H1 (cell line): ENCODE measurements around the gene GSK3B. TPM values are rescaled to one million over a fixed set of nuclear protein-coding genes. Genes with fewer than 3 reads are reported as not detected.

ENCODE experiments used
- CTCF ChIA-PET: fragments of 300-600 bp; sonication (Branson Sonifier 250); formaldehyde crosslinking; loops from one replicate; lab custom pipeline; 2021; ENCODE audit not compliant: partially characterized antibody; lab: Charles Lee
- POLR2A ChIA-PET: fragments of 300-600 bp; sonication (Branson Sonifier 250); formaldehyde crosslinking; loops from one replicate; lab custom pipeline; 2021; ENCODE audit warnings: inconsistent platforms; ENCODE audit not compliant: partially characterized antibody; lab: Charles Lee
- DNase-seq, 2 experiments: peaks; one replicate each; pipeline versions ENCODE4 v3.0.0 to v3.0.0-alpha.2; 2010 to 2022; ENCODE audit warnings: low spot score in 2 of 2, low read depth in 1 of 2, mixed read lengths in 1 of 2
- FAIRE-seq: peaks from 2 replicates; lab custom pipeline; 2011; peaks lifted over from hg19 to GRCh38; lab: Jason Lieb, UNC
- H2AFZ ChIP-seq: 2 replicates; pipeline ENCODE4 v1.8.1; 2012; ENCODE audit warnings: low read length, inconsistent platforms
- H2AK5ac ChIP-seq: 2 replicates; pipeline ENCODE4 v1.6.1; 2013; ENCODE audit warnings: low read depth, low read length
- H2BK120ac ChIP-seq: replicated peaks from 2 replicates; pipeline ENCODE3; 2013; ENCODE audit warnings: low read depth, low read length, inconsistent platforms
- H2BK12ac ChIP-seq: 2 replicates; pipeline ENCODE4 v1.6.1; 2013; ENCODE audit warnings: low read depth, low read length
- H2BK15ac ChIP-seq: 2 replicates; pipeline ENCODE4 v1.6.1; 2013; ENCODE audit warnings: low read length
- H2BK20ac ChIP-seq: 2 replicates; pipeline ENCODE4 v1.6.1; 2013; ENCODE audit warnings: low read length
- H2BK5ac ChIP-seq: 2 replicates; pipeline ENCODE4 v1.6.1; 2013; ENCODE audit warnings: low read depth, low read length
- H3K14ac ChIP-seq: 2 replicates; pipeline ENCODE4 v1.6.1; 2013; ENCODE audit warnings: inconsistent platforms; ENCODE audit not compliant: insufficient read length
- H3K18ac ChIP-seq: 2 replicates; pipeline ENCODE4 v1.6.1; 2013; ENCODE audit warnings: low read length; ENCODE audit errors: extremely low read depth
- H3K23ac ChIP-seq: 2 replicates; pipeline ENCODE4 v1.6.1; 2013; ENCODE audit warnings: inconsistent platforms; ENCODE audit not compliant: insufficient read length
- H3K23me2 ChIP-seq: 2 replicates; pipeline ENCODE4 v1.6.1; 2013; ENCODE audit warnings: low read depth, low read length
- H3K27ac ChIP-seq: 2 replicates; pipeline ENCODE4 v1.6.1; 2011; ENCODE audit warnings: low read depth, low read length, inconsistent platforms
- H3K27me3 ChIP-seq, 4 experiments: replicated peaks in 1 of 4; 1 replicate in 1 of 4; 2 replicates in 3 of 4; pipeline versions ENCODE4 v1.6.1 to v1.8.1; 2011 to 2013; ENCODE audit warnings: low read length in 3 of 4, mild to moderate bottlenecking in 3 of 4, inconsistent platforms in 2 of 4, mixed read lengths in 2 of 4, moderate library complexity in 1 of 4; ENCODE audit not compliant: control insufficient read depth in 3 of 4, insufficient read depth in 3 of 4; ENCODE audit errors: extremely low read depth in 1 of 4
- H3K36me3 ChIP-seq, 4 experiments: 2 replicates each; pipeline versions ENCODE4 v1.6.1 to v1.8.1; 2011 to 2013; ENCODE audit warnings: mild to moderate bottlenecking in 4 of 4, low read length in 3 of 4, moderate library complexity in 2 of 4, control low read depth in 1 of 4, inconsistent platforms in 1 of 4; ENCODE audit not compliant: insufficient read depth in 4 of 4, control insufficient read depth in 2 of 4
- H3K4ac ChIP-seq: replicated peaks from 2 replicates; pipeline ENCODE3; 2013; ENCODE audit warnings: low read length, low read depth, mixed read lengths, inconsistent platforms; ENCODE audit not compliant: insufficient read length
- H3K4me1 ChIP-seq, 4 experiments: replicated peaks in 1 of 4; 1 replicate in 1 of 4; 2 replicates in 3 of 4; pipeline versions ENCODE4 v1.6.1 to v1.8.1; 2011 to 2013; ENCODE audit warnings: low read length in 3 of 4, inconsistent platforms in 2 of 4, mixed read lengths in 1 of 4; ENCODE audit not compliant: insufficient read depth in 4 of 4, control insufficient read depth in 3 of 4
- H3K4me2 ChIP-seq, 2 experiments: 2 replicates each; pipeline versions ENCODE4 v1.6.1 to v1.8.1; 2011 to 2013; ENCODE audit warnings: low read depth in 2 of 2, low read length in 2 of 2, control low read depth in 1 of 2, inconsistent platforms in 1 of 2, mild to moderate bottlenecking in 1 of 2; ENCODE audit not compliant: insufficient read depth in 1 of 2
- H3K4me3 ChIP-seq, 4 experiments: fragments of 200-600, 300-600 bp in 1 of 4; sonication (generic), shearing (Covaris generic), sonication (Bioruptor Twin) in 1 of 4; 2 replicates each; pipeline versions ENCODE4 v1.5.1 to v1.8.1; 2011 to 2016; ENCODE audit warnings: low read length in 4 of 4, low read depth in 3 of 4, control low read depth in 2 of 4, inconsistent platforms in 2 of 4, mild to moderate bottlenecking in 2 of 4, mixed read lengths in 1 of 4, moderate library complexity in 1 of 4; ENCODE audit not compliant: insufficient read depth in 2 of 4; ENCODE audit errors: extremely low read depth in 1 of 4
- H3K56ac ChIP-seq: replicated peaks from 2 replicates; pipeline ENCODE3; 2013; ENCODE audit warnings: low read depth, mild to moderate bottlenecking, mixed read lengths, low read length, inconsistent platforms; ENCODE audit not compliant: insufficient read length
- H3K79me1 ChIP-seq: 2 replicates; pipeline ENCODE4 v1.6.1; 2013; ENCODE audit warnings: low read depth, low read length, control low read depth
- H3K79me2 ChIP-seq, 2 experiments: 2 replicates each; pipeline versions ENCODE4 v1.6.1 to v1.8.1; 2012 to 2013; ENCODE audit warnings: low read length in 2 of 2, mild to moderate bottlenecking in 2 of 2, inconsistent platforms in 1 of 2; ENCODE audit not compliant: insufficient read depth in 2 of 2, control insufficient read depth in 1 of 2
- H3K9ac ChIP-seq, 4 experiments: replicated peaks in 1 of 4; 1 replicate in 1 of 4; 2 replicates in 3 of 4; pipeline versions ENCODE4 v1.6.1 to v1.8.1; 2011 to 2013; ENCODE audit warnings: low read depth in 3 of 4, low read length in 3 of 4, control low read depth in 2 of 4, mild to moderate bottlenecking in 2 of 4, moderate library complexity in 2 of 4, inconsistent platforms in 1 of 4; ENCODE audit errors: extremely low read depth in 1 of 4
- H3K9me3 ChIP-seq, 2 experiments: 2 replicates each; pipeline versions ENCODE4 v1.6.1 to v1.8.1; 2012 to 2013; ENCODE audit warnings: mild to moderate bottlenecking in 2 of 2, moderate library complexity in 2 of 2, control low read depth in 1 of 2, inconsistent platforms in 1 of 2, low read depth in 1 of 2, low read length in 1 of 2, mixed read lengths in 1 of 2; ENCODE audit not compliant: insufficient read depth in 2 of 2
- H4K20me1 ChIP-seq, 2 experiments: replicated peaks in 1 of 2; 2 replicates each; pipeline versions ENCODE3 to v1.8.1; 2011 to 2013; ENCODE audit warnings: inconsistent platforms in 2 of 2, low read length in 2 of 2, mild to moderate bottlenecking in 1 of 2; ENCODE audit not compliant: insufficient read depth in 2 of 2, control insufficient read depth in 1 of 2
- H4K5ac ChIP-seq: 2 replicates; pipeline ENCODE4 v1.6.1; 2013; ENCODE audit warnings: low read length, low read depth, mixed read lengths, inconsistent platforms; ENCODE audit not compliant: insufficient read length
- H4K8ac ChIP-seq: 2 replicates; pipeline ENCODE4 v1.8.0; 2013; ENCODE audit warnings: mild to moderate bottlenecking, moderate library complexity, low read length, inconsistent platforms; ENCODE audit not compliant: insufficient read depth; ENCODE audit errors: extremely low read depth
- H4K91ac ChIP-seq: replicated peaks from 2 replicates; pipeline ENCODE3; 2013; ENCODE audit warnings: low read length, mixed read lengths, inconsistent platforms; ENCODE audit not compliant: insufficient read length
- CHD1 ChIP-seq: IDR thresholded peaks from 2 replicates; pipeline ENCODE4 v1.6.1; 2012; ENCODE audit warnings: low read depth, low read length, improper control_type of control experiment
- EP300 ChIP-seq, 2 experiments: IDR thresholded peaks; 1 replicate in 1 of 2; 2 replicates in 1 of 2; pipeline ENCODE4 v1.6.1; 2011 to 2012; ENCODE audit warnings: low read depth in 2 of 2, low read length in 2 of 2, mild to moderate bottlenecking in 2 of 2, borderline replicate concordance in 1 of 2, inconsistent platforms in 1 of 2, moderate library complexity in 1 of 2
- EZH2 ChIP-seq: fragments of 200-600 bp; sonication (generic); IDR thresholded peaks from 2 replicates; pipeline ENCODE4 v1.7.1; 2012; ENCODE audit warnings: low read depth, mild to moderate bottlenecking, moderate library complexity, low read length, inconsistent platforms; ENCODE audit not compliant: severe bottlenecking
- GABPA ChIP-seq: IDR thresholded peaks from 2 replicates; pipeline ENCODE4 v1.6.1; 2011; ENCODE audit warnings: mild to moderate bottlenecking, low read length, moderate library complexity, borderline replicate concordance; ENCODE audit not compliant: insufficient read depth
- HDAC2 ChIP-seq, 2 experiments: fragments of 300-600 bp in 1 of 2; sonication (generic) in 1 of 2; IDR thresholded peaks; 2 replicates each; pipeline ENCODE4 v1.6.1; 2011 to 2012; ENCODE audit warnings: low read depth in 2 of 2, low read length in 2 of 2, mild to moderate bottlenecking in 2 of 2, moderate library complexity in 2 of 2, borderline replicate concordance in 1 of 2, inconsistent platforms in 1 of 2
- MAFK ChIP-seq: IDR thresholded peaks from 2 replicates; pipeline ENCODE4 v1.6.1; 2012; ENCODE audit warnings: low read depth, mild to moderate bottlenecking, improper control_type of control experiment, low read length
- MAX ChIP-seq: IDR thresholded peaks from 2 replicates; pipeline ENCODE4 v1.6.1; 2012; ENCODE audit warnings: inconsistent platforms
- NANOG ChIP-seq: IDR thresholded peaks from 2 replicates; pipeline ENCODE4 v1.6.1; 2011; ENCODE audit warnings: low read length, low read depth, mild to moderate bottlenecking, inconsistent platforms; ENCODE audit not compliant: insufficient read depth, poor library complexity, severe bottlenecking
- PHF8 ChIP-seq: fragments of 200-600 bp; sonication (generic); conservative IDR thresholded peaks from 2 replicates; pipeline ENCODE4 v1.7.1; 2012; ENCODE audit warnings: low read depth, mild to moderate bottlenecking, inconsistent platforms, low read length, moderate library complexity
- POLR2A ChIP-seq, 2 experiments: IDR thresholded peaks; 1 replicate in 1 of 2; 2 replicates in 1 of 2; pipeline ENCODE4 v1.6.1; 2011; ENCODE audit warnings: low read depth in 2 of 2, low read length in 2 of 2, mild to moderate bottlenecking in 2 of 2; ENCODE audit errors: control extremely low read depth in 1 of 2
- SRF ChIP-seq: IDR thresholded peaks from 2 replicates; pipeline ENCODE4 v1.6.1; 2011; ENCODE audit warnings: mild to moderate bottlenecking, low read depth, low read length, moderate library complexity
- WGBS, 2 experiments: shearing (Covaris generic) in 1 of 2; methylation state at CpG; one replicate each; pipeline versions ENCODE4 v1.1.6 to v1.1.7; 2013 to 2015; ENCODE audit warnings: low lambda C conversion rate in 2 of 2, mixed read lengths in 2 of 2, inconsistent platforms in 1 of 2, low coverage in 1 of 2, missing lambda C conversion rate in 1 of 2; ENCODE audit not compliant: insufficient replicate concordance in 2 of 2, insufficient coverage in 1 of 2, insufficient read length in 1 of 2; ENCODE audit errors: extremely low coverage in 1 of 2, missing lambda C conversion rate in 1 of 2; 5-methylcytosine and 5-hydroxymethylcytosine counted together
- polyA plus RNA-seq, 7 experiments: library from polyadenylated mRNA; depleted of rRNA in 3 of 7; stranded (reverse) in 5 of 7; unstranded in 2 of 7; fragments of >200 nt in 5 of 7; fragments of 200-250 nt in 2 of 7; gene quantifications; 1 replicate in 5 of 7; 2 replicates in 1 of 7; 4 replicates in 1 of 7; pipeline versions ENCODE4 v1.2.1 to v1.2.3, GENCODE V29; 2011 to 2013; ENCODE audit warnings: missing spikeins in 2 of 7, mixed read lengths in 2 of 7
- total RNA-seq: library from RNA; stranded (reverse); fragmentation: NEBNext Ultra II Directional; extraction: Animal tissue kit (Norgen Biotek cat#: 25700); gene quantifications from 2 replicates; pipeline ENCODE4 v1.2.1, GENCODE V29; 2021

Gene GSK3B
- total and polyA plus RNA-seq, 2 of the 8 experiments (the other 6 are each of a cell fraction or from before 2014, with no cell fraction given), result 24.2 to 50.7 TPM

- H4K91ac ChIP-seq, result no peak overlapping the region
- H3K79me2 ChIP-seq, result no peaks in the 10 kb centered on the region
- no peaks in the 10 kb centered on the region for H4K20me1 ChIP-seq
- H2BK5ac ChIP-seq, result no peak overlapping the region; the same call in 1 of the 2 replicates
- no peak overlapping the region for H3K9ac ChIP-seq
- H2AK5ac ChIP-seq, result no peak overlapping the region; the same call in 1 of the 2 replicates
- peak in 1 of 2 experiments; percentile 73 for DNase-seq
- H4K5ac ChIP-seq, result no peak overlapping the region
- WGBS, 2 experiments, result 76% methylated on average over 5 of the region's 5 CpGs; no CpG with 5 or more reads in 1 of the 2 experiments
- peak overlapping the region; percentile 65; the same call in 1 of the 2 replicates for H2BK12ac ChIP-seq
- 0 out of 2 replicates have a peak overlapping the region, but pooled peaks have one; percentile 94 for H2BK20ac ChIP-seq
- H2BK15ac ChIP-seq, result 0 out of 2 replicates have a peak overlapping the region, but pooled peaks have one; percentile 67
- H3K4me3 ChIP-seq, result no peak overlapping the region; a peak in 2 of 8 replicates
- FAIRE-seq, result no peak
- no peak overlapping the region for H3K23ac ChIP-seq
- CTCF ChIA-PET, result interaction anchor here (1.5 kb wide), 1 partner anchor 12 kb away, joined by 5 read pairs; no protein-coding TSS in a partner anchor
- H3K36me3 ChIP-seq, result no peaks in the 10 kb centered on the region
- H3K4me1 ChIP-seq, result peaks cover 0 to 4% (median 3%) of the 10 kb centered on the region in 4 experiments; a peak in 3 of 7 replicates
- H4K8ac ChIP-seq, result no peak overlapping the region
- H2AFZ ChIP-seq, result peak overlapping the region; percentile 94
- no peaks in the 10 kb centered on the region for H3K27me3 ChIP-seq
- H3K18ac ChIP-seq, result peak overlapping the region; percentile 51; the same call in 1 of the 2 replicates
- H3K27ac ChIP-seq, result no peak overlapping the region
- no peaks in the 10 kb centered on the region for H3K9me3 ChIP-seq
- H3K23me2 ChIP-seq, result no peaks in the 10 kb centered on the region
- no peak overlapping the region for H3K4ac ChIP-seq
- H3K56ac ChIP-seq, result no peak overlapping the region
- H3K4me2 ChIP-seq, result peak overlapping the region; percentile 46 to 56
- no peak overlapping the region for H3K14ac ChIP-seq
- POLR2A ChIA-PET, result interaction anchor here (1.6 kb wide), 1 partner anchor 15 kb away, joined by 5 read pairs; no protein-coding TSS in a partner anchor
- no peaks in the 10 kb centered on the region for H3K79me1 ChIP-seq
- H2BK120ac ChIP-seq, result no peak overlapping the region
- TF ChIP-seq POLR2A (IDR thresholded peaks at IDR 0.05; ENCODE audit: control extremely low read depth in 1 of 2, low read depth in 2 of 2, low read length in 2 of 2) (no peak), EZH2 (no peak), MAX (no peak), EP300 (IDR thresholded peaks at IDR 0.05; ENCODE audit: borderline replicate concordance in 1 of 2, low read depth in 2 of 2, low read length in 2 of 2) (no peak), CHD1 (no peak), NANOG (no peak), PHF8 (no peak), SRF (no peak), GABPA (no peak), HDAC2 (IDR thresholded peaks at IDR 0.05; ENCODE audit: borderline replicate concordance in 1 of 2, low read depth in 2 of 2, low read length in 2 of 2) (no peak), MAFK (peak; percentile 46; the same call in 1 of the 2 replicates)
Measured at GRCh38 chr3:119794971-119795612, 299.2 kb downstream of the GSK3B start.
